Gastrocnemius medialis (tissue), 4 donors: Measurements from ENCODE around the gene MTHFD2L. TPM values are rescaled to one million over a fixed set of nuclear protein-coding genes. Genes with fewer than 3 reads are reported as not detected.
A peak's percentile ranks its signal among the peaks of the same experiment; 100 is the strongest.

Experiments used
- ATAC-seq, 2 donors: fragments of 150-250 bp; one replicate each; pipeline ENCODE4 v1.9.1; 2016
- DNase-seq, 2 donors: peaks; one replicate each; pipeline ENCODE4 v3.0.0-alpha.2; 2019
- H3K27ac ChIP-seq, 4 donors: fragments of 200-600 bp; sonication (generic); 1 replicate in 1 of 4; 2 replicates in 3 of 4; pipeline ENCODE4 v1.5.1; 2016 to 2018; ENCODE audit warnings: mild to moderate bottlenecking in 2 of 4, moderate library complexity in 1 of 4
- H3K27me3 ChIP-seq, 3 donors: fragments of 200-600 bp; sonication (generic) in 2 of 3; 1 replicate in 1 of 3; 2 replicates in 2 of 3; pipeline versions ENCODE4 v1.5.1 to v1.6.0; 2016 to 2019; ENCODE audit warnings: mild to moderate bottlenecking in 1 of 3, moderate library complexity in 1 of 3
- H3K36me3 ChIP-seq, 2 donors: fragments of 200-600 bp; sonication (generic) in 1 of 2; one replicate each; pipeline ENCODE4 v1.5.1; 2017 to 2018
- H3K4me1 ChIP-seq, 2 donors: fragments of 200-600 bp; sonication (generic) in 1 of 2; one replicate each; pipeline ENCODE4 v1.5.1; 2016 to 2017; ENCODE audit warnings: mild to moderate bottlenecking in 2 of 2
- H3K4me3 ChIP-seq, 4 donors: fragments of 200-600 bp; sonication (generic) in 3 of 4; 1 replicate in 1 of 4; 2 replicates in 3 of 4; pipeline ENCODE4 v1.5.1; 2016 to 2019; ENCODE audit warnings: mild to moderate bottlenecking in 2 of 4
- H3K9me3 ChIP-seq, 3 donors: fragments of 200-600 bp; sonication (generic) in 2 of 3; 1 replicate in 1 of 3; 2 replicates in 2 of 3; pipeline ENCODE4 v1.5.1; 2016 to 2019
- POLR2A ChIP-seq, 2 donors: fragments of 450-650 bp; IDR thresholded peaks; one replicate each; pipeline ENCODE4 v1.6.1; 2017; ENCODE audit warnings: antibody characterized with exemption in 2 of 2, mild to moderate bottlenecking in 2 of 2, moderate library complexity in 2 of 2
- in situ Hi-C, 4 donors: fragments of 200-750 bp; cut with MboI; loops; one replicate each; pipeline versions ENCODE4 v1.15.0 to v1.8.0; 2017; ENCODE audit warnings: low sequenced_read_pairs in 4 of 4
- intact Hi-C: fragments of 100-400 bp; cut with DNase I; formaldehyde crosslinking; loops from one replicate; pipeline ENCODE4 v1.15.1; 2023; ENCODE audit warnings: low total_unique reads
- total RNA-seq, 4 donors: library from RNA; depleted of rRNA; stranded (reverse); fragments of >200 nt; gene quantifications; one replicate each; pipeline versions ENCODE4 v1.1.0 to v1.2.3, GENCODE V29; 2016
- TF ChIP-seq, protein P1 (sequence below), 5 experiments: fragments of 450-650 bp in 3 of 5; fragments of 200-600 bp in 2 of 5; sonication (generic) in 2 of 5; IDR thresholded peaks in 4 of 5; conservative IDR thresholded peaks in 1 of 5; 1 replicate in 4 of 5; 2 replicates in 1 of 5; pipeline ENCODE4 v1.5.1; 2016 to 2019; ENCODE audit warnings: antibody characterized with exemption in 5 of 5, mild to moderate bottlenecking in 3 of 5, moderate library complexity in 3 of 5

Gene MTHFD2L
- 10 to 100 TPM in 1 of 4 donors, 1 to 10 TPM in 3; 7.0 to 11.0 (median 7.8) TPM for total RNA-seq

DNA sequence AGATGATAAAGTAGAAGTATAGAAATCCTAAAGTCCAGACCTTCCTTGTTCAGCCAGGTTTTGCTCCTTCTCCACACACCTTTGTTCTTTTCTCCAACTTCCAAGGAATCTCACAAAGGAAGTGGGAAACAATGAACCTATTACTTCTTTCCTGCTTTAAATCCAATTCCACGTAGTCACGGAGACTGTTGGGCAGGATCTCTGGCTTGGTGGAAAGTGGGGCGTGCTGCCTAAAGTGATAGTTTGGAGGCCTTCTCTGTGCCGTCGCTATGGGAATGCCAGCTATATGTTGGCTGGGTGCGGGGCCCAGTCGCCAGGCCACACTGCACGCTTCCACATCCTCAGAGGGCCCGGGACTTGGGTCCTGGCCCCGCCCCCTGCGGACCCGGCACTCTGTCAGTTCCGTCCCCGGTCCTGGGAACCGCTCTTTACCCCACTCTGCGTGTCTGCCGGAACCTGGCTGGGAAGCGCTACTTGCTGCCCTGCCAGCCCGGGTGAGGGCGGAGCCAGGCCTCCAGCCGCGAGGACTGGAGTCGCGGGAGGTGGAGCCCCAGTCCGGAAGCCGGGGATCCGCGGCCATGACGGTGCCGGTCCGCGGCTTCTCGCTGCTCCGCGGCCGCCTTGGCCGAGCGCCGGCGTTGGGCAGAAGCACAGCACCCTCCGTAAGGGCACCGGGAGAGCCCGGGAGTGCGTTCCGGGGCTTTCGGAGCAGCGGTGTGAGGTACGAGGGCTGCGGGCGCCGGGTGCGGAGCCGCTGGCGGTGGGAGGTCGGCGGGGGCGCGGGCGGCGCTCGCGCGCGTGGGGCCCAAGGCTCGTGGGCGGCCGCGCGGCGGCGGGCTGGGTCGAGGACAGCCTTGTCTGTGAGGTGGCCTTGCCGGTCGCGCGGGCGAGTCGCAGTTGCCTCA is at the start of gene MTHFD2L:
MTHFD2L (plus strand) TSS at position 558 of the 905 bp plus-strand sequence; CDS start at position 579, 21 bp downstream.
- H3K9me3 ChIP-seq, result no peaks in the 10 kb centered on the region
- intact Hi-C loops, result no loop called here
- in situ Hi-C loops, result loop anchor here in 1 of 4 donors (25.0 kb wide), 1 partner anchor 1096 kb away; the partner anchor contains the start of gene COX18
- DNase-seq, result peak; percentile 80 to 92
- peak; percentile 85 to 93 for TF ChIP-seq POLR2A (IDR thresholded peaks at IDR 0.05)
- TF ChIP-seq, protein P1, sequence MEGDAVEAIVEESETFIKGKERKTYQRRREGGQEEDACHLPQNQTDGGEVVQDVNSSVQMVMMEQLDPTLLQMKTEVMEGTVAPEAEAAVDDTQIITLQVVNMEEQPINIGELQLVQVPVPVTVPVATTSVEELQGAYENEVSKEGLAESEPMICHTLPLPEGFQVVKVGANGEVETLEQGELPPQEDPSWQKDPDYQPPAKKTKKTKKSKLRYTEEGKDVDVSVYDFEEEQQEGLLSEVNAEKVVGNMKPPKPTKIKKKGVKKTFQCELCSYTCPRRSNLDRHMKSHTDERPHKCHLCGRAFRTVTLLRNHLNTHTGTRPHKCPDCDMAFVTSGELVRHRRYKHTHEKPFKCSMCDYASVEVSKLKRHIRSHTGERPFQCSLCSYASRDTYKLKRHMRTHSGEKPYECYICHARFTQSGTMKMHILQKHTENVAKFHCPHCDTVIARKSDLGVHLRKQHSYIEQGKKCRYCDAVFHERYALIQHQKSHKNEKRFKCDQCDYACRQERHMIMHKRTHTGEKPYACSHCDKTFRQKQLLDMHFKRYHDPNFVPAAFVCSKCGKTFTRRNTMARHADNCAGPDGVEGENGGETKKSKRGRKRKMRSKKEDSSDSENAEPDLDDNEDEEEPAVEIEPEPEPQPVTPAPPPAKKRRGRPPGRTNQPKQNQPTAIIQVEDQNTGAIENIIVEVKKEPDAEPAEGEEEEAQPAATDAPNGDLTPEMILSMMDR (IDR thresholded peaks at IDR 0.05 in 4 of 5, conservative IDR thresholded peaks at IDR 0.05 in 1 of 5), result peak in 1 of 5 experiments; percentile 17
- no peaks in the 10 kb centered on the region for H3K27me3 ChIP-seq
- H3K36me3 ChIP-seq, result peaks cover 2 to 14% of the 10 kb centered on the region in 2 donors
- H3K4me3 ChIP-seq, result peak within 1 kb of the TSS; percentile 54 to 64 (median 60)
- ATAC-seq, result peak; percentile 90 to 91
- H3K4me1 ChIP-seq, result peaks cover 18 to 31% of the 10 kb centered on the region in 2 donors
- H3K27ac ChIP-seq, result peak within 1 kb of the TSS; percentile 78 to 91 (median 86)

- Histone ChIP-seq H3K4me1 (peaks cover 9 to 27% of the 10 kb centered on the region in 2 donors), H3K9me3 (no peaks in the 10 kb centered on the region), H3K27ac (peak overlapping the region; percentile 65 to 75 (median 72)), H3K4me3 (no peak overlapping the region), H3K36me3 (no peaks in the 10 kb centered on the region), H3K27me3 (no peaks in the 10 kb centered on the region)
- intact Hi-C loops (no loop called here), in situ Hi-C loops (no loop called here)
- TF ChIP-seq, protein P1 (IDR thresholded peaks at IDR 0.05 in 4 of 5, conservative IDR thresholded peaks at IDR 0.05 in 1 of 5), result no peak
- TF ChIP-seq POLR2A (IDR thresholded peaks at IDR 0.05), result no peak
- DNase-seq (no peak), ATAC-seq (no peak)
Measured at GRCh38 chr4:74108457-74109115, 49.3 kb upstream of the MTHFD2L start.

DNA sequence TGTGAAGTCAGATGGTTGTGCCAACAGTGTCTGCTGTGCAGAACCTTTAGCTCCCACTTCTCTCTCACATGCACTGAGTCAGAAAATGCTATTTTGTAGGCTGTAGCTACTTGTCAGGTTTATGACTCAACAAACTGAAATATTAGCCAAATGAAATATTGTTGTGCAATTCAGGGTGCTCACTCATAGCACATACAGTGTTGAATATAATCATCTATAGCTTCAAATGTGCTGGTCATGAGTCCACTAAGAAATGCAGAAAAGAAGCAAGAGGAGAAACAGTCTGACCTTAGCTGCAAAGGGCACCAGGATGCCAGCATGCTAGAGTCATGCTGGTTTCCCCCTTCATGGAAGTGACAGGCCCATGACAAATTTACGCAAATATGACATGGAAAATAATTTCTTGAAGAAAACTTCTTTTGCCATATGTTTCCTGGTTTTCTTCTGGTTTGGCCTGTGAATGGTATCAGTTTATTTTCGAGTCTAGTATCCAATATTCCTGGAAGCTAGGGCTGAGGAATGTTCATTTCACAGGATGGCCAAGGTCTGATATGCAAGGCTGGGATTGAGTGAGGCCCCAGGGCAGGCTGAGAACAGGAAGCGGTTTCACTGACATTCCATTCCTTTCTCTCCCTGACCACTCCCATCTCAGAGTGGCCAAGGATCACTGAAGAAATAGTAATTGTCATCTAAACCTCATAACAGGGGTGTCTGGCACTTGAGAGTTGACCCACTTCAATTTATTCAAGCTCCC is 48.6 kb upstream of the MTHFD2L start:
- Histone ChIP-seq H3K4me3 (no peak overlapping the region), H3K4me1 (peaks cover 9 to 27% of the 10 kb centered on the region in 2 donors), H3K9me3 (no peaks in the 10 kb centered on the region), H3K27ac (peak overlapping the region; percentile 65 to 75 (median 72)), H3K36me3 (no peaks in the 10 kb centered on the region), H3K27me3 (no peaks in the 10 kb centered on the region)
- ATAC-seq, result peak; percentile 74 to 76
- in situ Hi-C loops, result no loop called here
- TF ChIP-seq, protein P1 (IDR thresholded peaks at IDR 0.05 in 4 of 5, conservative IDR thresholded peaks at IDR 0.05 in 1 of 5), result no peak
- no peak for TF ChIP-seq POLR2A (IDR thresholded peaks at IDR 0.05)
- peak in 1 of 2 donors; percentile 29 for DNase-seq
- intact Hi-C loops, result no loop called here

- H3K27ac ChIP-seq, result peak overlapping the region; percentile 65 to 75 (median 72)
- TF ChIP-seq, protein P1 (IDR thresholded peaks at IDR 0.05 in 4 of 5, conservative IDR thresholded peaks at IDR 0.05 in 1 of 5), result no peak
- TF ChIP-seq POLR2A (IDR thresholded peaks at IDR 0.05), result no peak
- in situ Hi-C loops, result no loop called here
- H3K9me3 ChIP-seq, result no peaks in the 10 kb centered on the region
- ATAC-seq (no peak), DNase-seq (no peak)
- H3K27me3 ChIP-seq, result no peaks in the 10 kb centered on the region
- no peak overlapping the region for H3K4me3 ChIP-seq
- H3K4me1 ChIP-seq, result peaks cover 9 to 27% of the 10 kb centered on the region in 2 donors
- no peaks in the 10 kb centered on the region for H3K36me3 ChIP-seq
- intact Hi-C loops, result no loop called here
Measured at GRCh38 chr4:74109870-74110605, 47.9 kb upstream of the MTHFD2L start.
